PC-9 (cell line): ENCODE measurements around the gene DGKD.

Experiments used
- EZH2 ChIP-seq: fragments of 200-600 bp; sonication (generic); IDR thresholded peaks from 2 replicates; pipeline ENCODE4 v1.8.0; 2017; ENCODE audit warnings: antibody characterized with exemption, low read depth
- TF ChIP-seq, protein P1 (sequence below): fragments of 200-600 bp; sonication (generic); conservative IDR thresholded peaks from 2 replicates; pipeline ENCODE4 v1.6.1; 2017; ENCODE audit warnings: mixed run types, antibody characterized with exemption, mild to moderate bottlenecking, moderate library complexity

DNA sequence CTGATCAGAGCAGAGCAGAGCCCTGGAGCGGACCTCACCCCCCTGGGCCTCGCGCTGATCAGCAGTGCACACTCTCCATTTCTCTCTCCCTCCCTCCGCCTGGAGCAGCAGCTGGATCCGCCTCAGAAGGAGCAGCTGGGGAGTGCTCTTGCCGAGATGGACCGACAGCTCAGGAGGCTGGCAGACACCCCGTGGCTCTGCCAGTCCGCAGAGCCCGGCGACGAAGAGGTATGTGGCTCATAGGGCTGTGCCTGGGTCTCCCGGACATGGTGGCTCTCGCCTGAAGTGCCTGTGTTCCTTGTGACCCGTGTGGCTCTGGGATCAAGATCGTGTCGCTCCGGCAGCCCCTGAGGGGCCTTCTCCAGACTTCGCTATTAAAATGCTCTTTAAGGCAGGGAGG is 109.8 kb downstream of the DGKD start:
- TF ChIP-seq, protein P1, sequence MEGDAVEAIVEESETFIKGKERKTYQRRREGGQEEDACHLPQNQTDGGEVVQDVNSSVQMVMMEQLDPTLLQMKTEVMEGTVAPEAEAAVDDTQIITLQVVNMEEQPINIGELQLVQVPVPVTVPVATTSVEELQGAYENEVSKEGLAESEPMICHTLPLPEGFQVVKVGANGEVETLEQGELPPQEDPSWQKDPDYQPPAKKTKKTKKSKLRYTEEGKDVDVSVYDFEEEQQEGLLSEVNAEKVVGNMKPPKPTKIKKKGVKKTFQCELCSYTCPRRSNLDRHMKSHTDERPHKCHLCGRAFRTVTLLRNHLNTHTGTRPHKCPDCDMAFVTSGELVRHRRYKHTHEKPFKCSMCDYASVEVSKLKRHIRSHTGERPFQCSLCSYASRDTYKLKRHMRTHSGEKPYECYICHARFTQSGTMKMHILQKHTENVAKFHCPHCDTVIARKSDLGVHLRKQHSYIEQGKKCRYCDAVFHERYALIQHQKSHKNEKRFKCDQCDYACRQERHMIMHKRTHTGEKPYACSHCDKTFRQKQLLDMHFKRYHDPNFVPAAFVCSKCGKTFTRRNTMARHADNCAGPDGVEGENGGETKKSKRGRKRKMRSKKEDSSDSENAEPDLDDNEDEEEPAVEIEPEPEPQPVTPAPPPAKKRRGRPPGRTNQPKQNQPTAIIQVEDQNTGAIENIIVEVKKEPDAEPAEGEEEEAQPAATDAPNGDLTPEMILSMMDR, result no peak
- no peak for TF ChIP-seq EZH2
